GM19238 (cell line): ENCODE measurements around the gene TBX19.
"Not testable (repeated sequence)": the region's sequence is repeated elsewhere in the genome, so short reads cannot be mapped to it uniquely, and the experiment has no call there.

Source experiments
- DNase-seq: peaks from one replicate; pipeline ENCODE4 v3.0.0; 2011; ENCODE audit warnings: low spot score; ENCODE audit not compliant: insufficient read length

Gene TBX19

GRCh38 chr1:168354335-168355269 is 73.9 kb downstream of the TBX19 start:
- not testable (repeated sequence) for DNase-seq

- DNase-seq = no peak
Measured at GRCh38 chr1:168360151-168361021, 79.7 kb downstream of the TBX19 start.

- no peak for DNase-seq
Measured at GRCh38 chr1:168361252-168361651, 80.6 kb downstream of the TBX19 start.

DNA sequence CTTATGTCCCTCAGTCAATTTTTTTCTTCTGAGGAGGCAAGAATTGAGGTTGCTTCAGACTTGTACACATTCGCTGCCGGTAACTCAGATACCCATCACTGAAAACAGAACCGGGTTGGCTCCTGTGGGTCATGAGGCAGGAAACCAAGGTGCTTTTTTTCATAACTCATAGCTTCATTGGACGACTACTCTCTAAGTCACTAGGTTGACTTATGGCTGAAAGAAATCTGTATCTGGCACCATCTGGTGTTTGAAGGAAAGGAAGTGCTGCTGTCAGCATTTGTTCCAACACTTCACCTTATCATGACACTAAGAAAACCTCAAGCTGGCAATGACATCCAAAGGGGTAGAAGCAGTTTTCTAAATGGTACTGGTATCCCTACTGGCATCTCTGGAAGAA is 82.3 kb downstream of the TBX19 start:
- DNase-seq = no peak
